Neural progenitor cell (in vitro differentiated cells): ENCODE data around the gene PLPP3.

Source experiments
- CTCF ChIP-seq: fragments of 200-600 bp; sonication (generic); IDR thresholded peaks from 2 replicates; pipeline ENCODE4 v1.5.1; 2017; ENCODE audit warnings: antibody characterized with exemption, mild to moderate bottlenecking
- EZH2 ChIP-seq: fragments of 200-600 bp; sonication (generic); IDR thresholded peaks from 2 replicates; pipeline ENCODE4 v1.6.1; 2017; ENCODE audit warnings: antibody characterized with exemption, mild to moderate bottlenecking, moderate library complexity
- EZH2phosphoT487 ChIP-seq: fragments of 200-600 bp; sonication (generic); IDR thresholded peaks from 2 replicates; pipeline ENCODE4 v1.6.1; 2017; ENCODE audit warnings: antibody characterized with exemption

- TF ChIP-seq CTCF (peak; percentile 62), EZH2 (no peak), EZH2phosphoT487 (no peak)
These were observed at the start of gene PLPP3 for GRCh38 chr1:56578963-56579875.
